Umbilical cord (tissue), 2 donors: ENCODE data around the gene C18orf63. TPM values are rescaled to one million over a fixed set of nuclear protein-coding genes. Genes with fewer than 3 reads are reported as not detected.

Source experiments
- DNase-seq: peaks from one replicate; pipeline ENCODE4 v3.0.0-alpha.2; 2015; ENCODE audit warnings: low spot score
- total RNA-seq: library from RNA; depleted of rRNA; stranded (reverse); fragments of >200 nt; gene quantifications from one replicate; pipeline ENCODE4 v1.2.3, GENCODE V29; 2014; ENCODE audit warnings: low replicate concordance; ENCODE audit not compliant: insufficient read depth

The C18orf63 gene
- total RNA-seq, 1 donor from 2014 or later = 2.9 TPM

DNA sequence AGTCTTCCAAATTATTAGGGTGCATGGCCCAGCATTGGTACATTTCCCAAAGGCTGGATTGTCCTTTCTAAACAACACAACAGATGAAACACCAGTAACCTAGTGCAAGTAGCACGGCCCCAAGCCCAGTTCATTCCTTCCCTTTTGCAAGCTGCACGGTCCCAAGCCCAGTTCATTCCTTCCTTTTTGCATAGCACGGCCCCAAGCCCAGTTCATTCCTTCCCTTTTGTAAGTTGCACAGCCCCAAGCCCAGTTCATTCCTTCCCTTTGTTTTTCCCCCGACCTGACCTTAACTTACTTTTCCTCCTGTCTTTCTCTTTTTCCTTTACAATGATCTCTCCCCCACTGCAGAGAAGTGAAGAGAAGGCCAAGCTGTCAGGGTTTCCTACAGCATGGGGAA is 60.9 kb downstream of the C18orf63 start:
- DNase-seq = no peak

DNA sequence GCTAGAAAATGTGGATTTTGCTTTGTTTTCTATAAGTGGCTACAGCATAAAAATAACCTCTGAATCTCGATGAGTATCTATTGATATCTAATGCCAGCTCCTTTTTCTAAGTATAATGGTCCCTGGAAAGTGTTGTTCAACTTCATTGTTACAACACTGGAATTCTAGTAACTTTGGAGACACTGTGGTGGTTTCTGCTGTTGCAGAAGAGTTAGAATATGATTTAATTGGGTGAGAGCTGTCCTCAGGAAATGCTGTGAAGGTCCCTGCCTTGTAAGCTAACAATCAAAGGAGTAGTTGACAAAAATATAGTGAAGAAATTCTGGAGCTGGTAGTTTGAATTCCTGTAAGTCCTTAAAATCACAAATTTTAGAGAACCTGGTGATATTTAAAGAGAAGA is 62.1 kb downstream of the C18orf63 start:
- no peak for DNase-seq

- DNase-seq = no peak
These were observed 62.6 kb downstream of the C18orf63 start for GRCh38 chr18:74378179-74378682.

- no peak for DNase-seq
These were observed 65.3 kb downstream of the C18orf63 start for GRCh38 chr18:74380916-74381315.

DNA sequence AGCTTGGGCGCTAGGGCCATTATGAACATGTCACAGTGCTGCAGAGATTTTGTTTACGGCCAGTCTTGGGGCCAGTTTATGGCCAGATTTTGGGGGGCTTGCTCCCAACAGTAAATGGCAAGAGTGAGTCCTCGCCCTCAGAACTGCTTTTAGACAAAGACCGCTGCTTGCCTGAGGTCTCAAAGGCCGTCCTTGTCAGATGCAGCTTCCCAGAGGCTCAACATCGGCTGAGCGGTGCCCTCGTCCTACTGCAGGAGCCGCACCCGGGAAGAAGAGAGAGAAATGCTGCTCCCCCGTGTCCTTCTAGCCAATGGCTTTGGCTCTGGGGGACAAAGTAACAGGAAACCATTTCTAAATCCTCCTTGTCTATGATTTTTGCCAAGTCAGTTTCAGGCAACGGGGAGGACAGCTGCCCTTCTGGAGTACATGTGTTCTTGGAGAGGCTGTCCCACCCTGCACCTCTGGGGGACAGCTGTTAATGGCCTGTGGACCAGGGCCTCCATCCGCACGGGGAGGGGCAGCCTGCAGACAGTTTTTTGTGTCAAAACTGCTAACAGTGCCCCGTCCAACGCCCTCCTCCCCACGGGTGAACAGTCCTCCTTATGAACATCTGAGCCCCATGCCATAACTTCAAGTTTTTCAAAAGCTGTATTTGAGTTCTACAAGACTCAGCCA is 66.1 kb downstream of the C18orf63 start:
- DNase-seq = no peak

- no peak for DNase-seq
These were observed 66.9 kb downstream of the C18orf63 start for GRCh38 chr18:74382481-74383017.

DNA sequence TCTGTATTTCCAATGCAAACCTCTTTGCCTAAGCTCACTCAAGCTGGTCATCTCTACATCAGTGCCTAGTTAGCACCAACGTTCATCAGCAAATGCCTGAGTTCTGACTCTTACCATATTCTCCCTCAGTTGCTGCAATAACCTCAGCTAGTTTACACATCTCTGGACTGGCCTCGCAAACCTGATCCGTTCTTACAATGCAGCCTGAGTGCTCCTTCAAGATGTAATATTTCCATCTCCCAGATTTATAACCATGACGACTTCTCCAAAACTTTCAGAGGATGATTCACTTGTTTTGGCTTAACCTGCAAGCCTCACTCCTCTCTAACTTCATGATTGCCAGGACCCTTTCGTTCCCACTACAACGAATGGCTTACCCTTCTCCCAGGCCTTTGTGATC is 71.7 kb downstream of the C18orf63 start:
- no peak for DNase-seq

- no peak for DNase-seq
These were observed 72.6 kb downstream of the C18orf63 start for GRCh38 chr18:74388227-74388626.

DNA sequence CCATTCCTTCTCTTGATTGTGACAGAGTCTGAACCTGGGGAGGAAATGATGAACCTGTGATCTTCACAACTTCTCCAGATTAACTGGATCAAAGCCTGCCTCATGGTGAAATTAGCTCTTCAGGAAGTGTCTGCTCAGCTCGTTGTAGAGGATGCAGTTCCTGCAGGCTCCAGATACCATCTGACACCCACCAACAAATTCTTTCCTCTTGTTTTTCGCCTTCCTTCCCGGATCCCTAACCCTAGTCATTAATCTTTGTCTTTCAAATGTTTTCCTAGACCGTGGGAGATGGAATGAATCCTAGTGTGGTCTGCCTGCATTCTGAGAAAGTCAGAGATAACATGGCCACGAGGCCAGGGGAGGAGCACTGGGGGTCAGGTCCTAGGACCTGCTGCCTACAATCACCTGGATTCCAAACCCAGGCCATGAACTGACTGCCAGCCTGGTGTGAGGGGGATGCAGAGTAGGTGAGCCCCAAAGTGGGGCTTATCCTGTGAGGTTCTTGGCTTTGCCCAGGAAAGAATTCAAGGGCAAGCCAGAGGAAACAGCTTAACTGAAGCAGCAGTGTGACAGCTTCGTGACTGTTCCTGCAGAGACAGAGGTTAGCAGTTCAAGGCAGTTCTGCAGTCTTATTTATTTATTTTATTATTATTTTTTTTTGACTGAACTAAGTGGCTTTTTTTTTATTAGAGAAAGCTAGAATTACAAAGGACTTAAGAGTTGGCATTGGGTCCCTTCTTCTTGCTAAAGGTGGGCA is 73.7 kb downstream of the C18orf63 start:
- no peak for DNase-seq

DNA sequence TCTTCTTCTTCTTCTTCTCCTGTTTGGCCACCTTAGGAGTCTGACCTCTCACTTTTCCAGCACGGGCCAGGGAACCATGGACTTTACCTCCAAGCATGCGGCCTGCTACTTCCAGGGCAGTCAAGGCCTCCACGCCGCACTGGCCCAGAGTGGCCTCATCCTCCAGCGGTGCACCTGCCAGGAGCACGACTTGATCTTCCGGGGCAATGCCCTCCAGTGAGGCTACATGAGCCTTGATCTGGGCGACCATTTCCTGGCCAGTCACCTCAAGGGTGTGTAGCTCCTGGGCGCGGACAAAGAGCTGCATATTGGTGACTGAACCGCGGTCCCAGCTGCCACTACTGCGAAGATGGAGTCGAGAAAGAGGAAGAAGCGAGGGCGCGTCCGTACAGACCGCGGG is 74.4 kb downstream of the C18orf63 start:
- no peak for DNase-seq

GRCh38 chr18:74390900-74391299 is 75.3 kb downstream of the C18orf63 start:
- no peak for DNase-seq

- DNase-seq = no peak
These were observed 76.7 kb downstream of the C18orf63 start for GRCh38 chr18:74392323-74392722.

- no peak for DNase-seq
These were observed 79.4 kb downstream of the C18orf63 start for GRCh38 chr18:74395006-74395405.

- DNase-seq = no peak
These were observed 80.1 kb downstream of the C18orf63 start for GRCh38 chr18:74395648-74396154.

DNA sequence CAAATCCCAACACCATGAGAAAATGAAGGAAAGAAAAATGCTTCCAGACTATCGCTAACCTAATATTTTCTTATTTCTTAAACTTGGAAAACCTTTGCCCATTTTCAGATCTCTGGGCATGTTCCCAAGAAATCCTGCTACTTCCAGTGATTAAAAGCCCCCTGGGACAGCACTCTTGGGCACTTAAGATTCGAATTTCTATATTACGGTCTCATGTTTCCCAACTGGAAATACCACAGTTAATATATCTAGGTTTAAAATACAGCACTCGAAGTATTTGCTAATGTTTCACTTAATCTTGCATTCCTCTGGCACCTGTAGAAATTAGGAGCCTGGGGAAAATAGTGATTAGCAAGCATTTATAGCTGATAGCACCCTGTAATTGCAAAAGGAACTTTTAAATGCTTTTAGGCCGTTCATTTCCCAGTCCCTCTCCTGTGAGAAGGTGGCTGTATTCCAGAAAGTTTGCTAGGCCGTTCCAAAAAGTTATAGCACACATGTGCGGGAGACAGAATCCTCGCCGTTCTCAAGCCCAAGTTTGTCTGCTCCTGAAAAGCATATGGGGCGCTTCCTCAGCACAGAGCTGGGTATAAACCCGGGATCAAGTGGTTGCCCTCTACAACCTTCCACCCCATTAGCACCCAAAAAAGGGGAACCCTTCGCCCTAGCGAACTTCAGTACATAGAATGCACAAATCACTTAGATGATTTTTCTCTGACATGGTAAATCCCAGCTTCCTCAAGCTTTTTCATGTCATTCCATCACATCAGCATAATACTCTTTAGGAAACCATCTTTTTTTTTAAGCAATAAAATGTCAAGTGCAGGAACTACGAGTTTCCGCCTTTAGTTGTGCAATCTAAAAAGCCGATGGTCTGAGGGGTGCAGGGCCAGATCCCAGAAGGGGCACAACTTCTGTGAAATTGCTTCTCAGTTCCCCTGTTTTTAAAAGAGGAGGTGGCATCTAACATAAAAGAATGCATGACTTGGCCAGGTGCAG is 80.8 kb downstream of the C18orf63 start:
- DNase-seq = peak; percentile 51

GRCh38 chr18:74397572-74397971 is 81.9 kb downstream of the C18orf63 start:
- no peak for DNase-seq

DNA sequence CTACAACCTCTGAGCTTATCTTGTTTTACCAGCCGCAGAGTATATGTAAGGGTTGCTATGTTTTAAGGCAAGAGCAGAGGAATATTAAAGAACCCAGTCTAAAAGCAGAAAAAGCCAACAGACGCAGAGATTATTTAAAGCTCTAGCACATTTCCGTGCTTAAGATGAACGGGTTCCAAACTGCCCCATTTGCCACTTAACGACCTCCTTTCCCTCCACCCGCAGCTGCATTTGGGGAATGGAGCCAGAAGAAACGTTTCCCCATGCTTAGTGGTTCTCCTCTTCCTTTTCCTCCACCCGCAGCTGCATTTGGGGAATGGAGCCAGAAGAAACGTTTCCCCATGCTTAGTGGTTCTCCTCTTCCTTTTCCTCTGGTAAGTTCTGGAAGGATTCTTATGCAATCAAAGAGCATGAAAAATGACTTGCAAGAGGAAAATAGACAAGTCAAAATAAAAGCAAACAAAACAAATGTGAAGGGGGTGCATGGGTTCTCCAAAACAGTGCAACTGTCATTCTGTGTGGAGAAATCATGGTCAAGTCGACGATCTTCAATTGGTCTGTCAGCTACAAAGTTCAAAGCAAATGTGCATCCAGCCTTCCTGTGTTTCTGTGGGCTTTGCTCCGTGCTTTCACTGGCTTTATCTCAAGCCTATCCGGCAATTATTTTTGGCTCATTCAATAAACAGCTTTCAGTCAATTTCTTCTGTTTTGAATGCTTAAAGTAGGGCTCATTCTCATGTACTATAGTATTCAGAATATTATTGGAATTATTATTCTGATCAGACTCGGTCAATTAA is 83.7 kb downstream of the C18orf63 start:
- DNase-seq = no peak

DNA sequence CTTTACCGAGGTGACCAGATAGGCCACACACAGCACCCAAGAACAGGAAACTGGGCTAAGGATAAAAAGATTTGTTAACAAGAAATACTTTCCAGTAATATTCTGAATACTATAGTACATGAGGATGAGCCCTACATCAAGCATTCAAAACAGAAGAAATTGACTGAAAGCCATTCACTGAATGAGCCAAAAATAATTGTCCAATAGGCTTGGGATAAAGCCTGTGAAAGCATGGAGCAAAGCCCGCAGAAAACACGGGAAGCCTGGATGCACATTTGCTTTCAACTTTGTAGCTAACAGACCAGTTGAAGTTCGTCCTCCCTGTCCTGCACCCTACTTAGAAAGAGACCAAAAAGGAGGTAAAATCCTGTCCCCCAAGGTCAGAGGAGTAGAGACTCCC is 85.2 kb downstream of the C18orf63 start:
- no peak for DNase-seq

DNA sequence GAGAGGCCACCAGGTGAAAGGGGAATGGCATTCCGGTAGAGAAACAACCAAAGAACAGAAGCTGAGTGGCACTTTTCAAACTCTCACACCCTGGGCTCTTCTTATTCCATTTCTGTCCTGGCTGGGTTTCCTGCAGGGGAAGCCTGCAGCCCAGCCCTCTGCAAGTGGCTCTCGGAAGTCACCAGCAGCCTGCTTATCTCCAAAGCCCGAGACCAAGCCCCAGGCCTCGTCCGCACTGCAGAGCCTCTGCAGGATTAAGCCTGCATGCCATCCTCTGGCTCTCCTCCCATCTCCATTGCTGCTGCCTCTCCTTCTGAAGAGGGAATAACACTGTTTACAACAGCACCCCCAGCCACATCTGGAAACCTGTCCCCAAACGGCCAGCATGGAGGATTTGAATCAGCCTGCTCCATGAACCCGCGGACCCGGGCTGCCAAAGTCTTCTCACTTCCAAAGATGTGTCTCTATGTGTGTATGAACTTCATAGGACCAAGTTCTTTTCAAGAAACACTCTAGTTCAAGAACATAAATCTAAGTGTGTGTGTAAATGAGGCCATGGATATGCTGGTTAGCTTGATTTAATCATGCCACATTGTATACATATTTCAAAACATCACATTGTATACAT is 87.3 kb downstream of the C18orf63 start:
- DNase-seq = peak; percentile 51

- no peak for DNase-seq
These were observed 92.2 kb downstream of the C18orf63 start for GRCh38 chr18:74407888-74408287.
